HFF-Myc (cell line): Measurements from ENCODE around the gene WDR33.

ENCODE experiments used
- DNase-seq: peaks from one replicate; pipeline ENCODE4 v3.0.0-alpha.2; 2011; ENCODE audit warnings: low read depth; ENCODE audit errors: extremely low read depth
- H3K4me3 ChIP-seq: replicated peaks from 2 replicates; pipeline ENCODE4 v1.5.1; 2011; ENCODE audit warnings: low read depth, mild to moderate bottlenecking, control low read depth, low read length
- TF ChIP-seq, protein P1 (sequence below): IDR thresholded peaks from 2 replicates; pipeline ENCODE4 v1.5.1; 2012; ENCODE audit warnings: mild to moderate bottlenecking, low read depth, low read length, control low read depth; ENCODE audit errors: missing control alignments

Gene WDR33

DNA sequence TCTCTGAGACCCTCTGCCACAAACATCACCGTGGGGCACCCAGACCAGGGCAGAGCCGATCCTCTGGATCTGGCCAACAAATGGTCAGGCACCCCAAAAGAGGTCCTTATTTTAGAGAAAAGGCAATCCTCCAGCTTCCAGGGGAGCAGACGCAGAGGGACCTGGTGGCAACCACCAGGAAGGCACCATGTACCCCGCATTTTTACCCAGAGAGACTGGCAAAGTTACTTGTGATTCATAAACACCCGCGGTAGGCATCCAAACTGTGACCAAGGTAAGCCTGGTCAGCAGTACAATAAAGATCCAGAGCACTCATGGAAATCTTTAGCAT, 146.1 kb downstream of the WDR33 start:
- TF ChIP-seq, protein P1, sequence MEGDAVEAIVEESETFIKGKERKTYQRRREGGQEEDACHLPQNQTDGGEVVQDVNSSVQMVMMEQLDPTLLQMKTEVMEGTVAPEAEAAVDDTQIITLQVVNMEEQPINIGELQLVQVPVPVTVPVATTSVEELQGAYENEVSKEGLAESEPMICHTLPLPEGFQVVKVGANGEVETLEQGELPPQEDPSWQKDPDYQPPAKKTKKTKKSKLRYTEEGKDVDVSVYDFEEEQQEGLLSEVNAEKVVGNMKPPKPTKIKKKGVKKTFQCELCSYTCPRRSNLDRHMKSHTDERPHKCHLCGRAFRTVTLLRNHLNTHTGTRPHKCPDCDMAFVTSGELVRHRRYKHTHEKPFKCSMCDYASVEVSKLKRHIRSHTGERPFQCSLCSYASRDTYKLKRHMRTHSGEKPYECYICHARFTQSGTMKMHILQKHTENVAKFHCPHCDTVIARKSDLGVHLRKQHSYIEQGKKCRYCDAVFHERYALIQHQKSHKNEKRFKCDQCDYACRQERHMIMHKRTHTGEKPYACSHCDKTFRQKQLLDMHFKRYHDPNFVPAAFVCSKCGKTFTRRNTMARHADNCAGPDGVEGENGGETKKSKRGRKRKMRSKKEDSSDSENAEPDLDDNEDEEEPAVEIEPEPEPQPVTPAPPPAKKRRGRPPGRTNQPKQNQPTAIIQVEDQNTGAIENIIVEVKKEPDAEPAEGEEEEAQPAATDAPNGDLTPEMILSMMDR = no peak
- DNase-seq = no peak
- H3K4me3 ChIP-seq = no peak overlapping the region

DNA sequence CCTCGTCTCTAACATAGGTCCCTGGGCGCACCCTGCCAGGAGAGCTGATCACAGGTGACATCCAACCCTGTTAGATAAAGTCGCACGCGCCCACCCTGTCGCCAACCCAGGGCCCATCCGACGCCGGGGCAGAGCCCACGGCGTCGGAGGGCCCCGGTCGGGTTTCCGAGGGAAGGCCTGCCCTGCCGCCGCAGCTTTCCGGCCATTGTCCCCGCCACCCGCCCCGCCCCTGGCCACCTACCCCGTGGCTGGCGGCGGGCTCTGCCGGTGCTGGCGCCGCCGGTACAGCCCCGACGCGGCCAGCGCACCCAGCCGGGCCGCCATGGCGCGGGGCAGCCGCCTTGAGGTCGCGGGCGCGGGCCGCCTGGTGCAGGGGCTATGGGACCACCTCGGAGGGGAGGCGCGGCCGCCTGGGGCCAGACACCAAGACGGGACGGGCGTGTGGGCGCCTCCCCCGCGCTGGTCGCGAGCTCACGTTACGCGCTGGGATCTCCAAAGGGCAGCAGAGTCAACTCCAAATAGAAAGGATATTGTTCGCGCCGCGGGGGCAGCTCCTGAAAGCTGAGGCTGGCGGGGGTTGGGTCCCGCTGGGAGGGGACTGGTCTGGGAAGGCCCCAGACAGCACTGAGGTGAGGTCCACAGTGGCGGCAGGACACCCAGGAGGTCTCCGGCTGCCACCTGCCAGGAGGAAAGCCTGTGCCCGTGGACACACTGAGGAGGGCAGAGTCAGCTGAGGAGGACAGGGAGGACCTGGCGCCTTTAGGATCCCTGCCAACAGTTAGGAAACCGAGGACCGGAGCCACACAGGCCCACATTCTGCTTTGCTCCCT, 146.7 kb downstream of the WDR33 start:
- TF ChIP-seq, protein P1 = no peak
- DNase-seq = no peak
- no peak overlapping the region for H3K4me3 ChIP-seq

- no peak for DNase-seq
- TF ChIP-seq, protein P1 = no peak
- no peak overlapping the region for H3K4me3 ChIP-seq
These were observed 147.4 kb downstream of the WDR33 start for GRCh38 chr2:127663566-127664064.

GRCh38 chr2:127662937-127663565, 147.9 kb downstream of the WDR33 start:
- no peak overlapping the region for H3K4me3 ChIP-seq
- no peak for DNase-seq
- TF ChIP-seq, protein P1 = no peak

DNA sequence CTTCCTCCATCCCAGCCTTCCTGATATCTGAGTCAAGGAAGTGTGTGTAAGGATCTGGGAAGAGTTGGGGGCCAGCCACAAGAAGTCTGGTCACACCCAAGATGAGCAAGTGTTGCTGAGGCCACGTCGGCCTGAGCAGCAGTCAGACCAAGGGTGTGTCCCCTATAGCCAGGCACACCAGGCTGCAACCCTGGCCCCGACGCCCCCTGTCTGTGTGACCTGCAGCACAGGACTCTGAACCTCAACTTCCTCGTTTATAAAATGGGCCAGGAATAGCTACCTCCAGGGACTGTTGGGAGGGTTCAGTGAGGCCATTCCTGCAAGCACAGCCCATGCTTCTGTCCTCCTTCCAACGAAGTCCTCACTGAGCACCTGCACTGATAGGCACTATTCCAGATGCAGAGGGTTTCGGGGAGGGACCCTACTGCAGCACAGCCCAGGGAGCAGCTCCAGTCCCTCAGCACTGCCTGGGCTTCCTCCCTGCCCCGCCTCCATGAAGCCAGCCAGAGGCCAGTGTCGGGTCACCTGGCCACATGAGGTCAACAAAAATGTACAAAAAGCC, 148.9 kb downstream of the WDR33 start:
- H3K4me3 ChIP-seq = no peak overlapping the region
- no peak for DNase-seq
- TF ChIP-seq, protein P1 = no peak

DNA sequence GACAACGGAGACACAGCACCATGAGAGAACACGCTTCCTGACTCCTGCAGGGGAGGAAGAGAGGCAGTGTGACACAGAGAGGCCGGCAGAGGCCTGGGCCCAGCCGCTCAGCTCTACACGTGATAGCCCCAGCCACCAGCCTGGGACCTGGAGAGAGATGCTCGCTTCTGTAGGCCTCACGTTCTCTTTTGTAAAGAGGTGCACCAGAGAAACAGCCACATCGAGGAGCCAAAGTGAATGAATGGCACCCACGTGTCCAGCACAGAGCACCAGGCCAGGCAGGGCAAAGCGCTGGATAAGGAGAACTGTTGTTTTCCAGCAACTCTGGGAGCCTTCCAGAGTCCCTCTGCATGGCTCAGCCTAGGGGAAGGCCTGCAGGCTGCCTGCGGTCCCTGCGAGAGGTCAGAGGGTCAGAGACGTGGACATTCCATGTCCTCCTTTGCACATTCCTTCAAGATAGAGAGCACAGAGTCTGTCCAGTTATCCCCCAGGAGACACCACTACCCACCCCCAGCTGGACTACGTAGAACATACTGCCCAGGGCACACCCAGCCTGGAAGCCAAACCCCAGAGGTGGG, 149.8 kb downstream of the WDR33 start:
- no peak for DNase-seq
- no peak overlapping the region for H3K4me3 ChIP-seq
- TF ChIP-seq, protein P1 = no peak
